GM13977 (cell line): ENCODE data around the gene CFAP45.

Experiments
- DNase-seq: peaks from one replicate; pipeline ENCODE4 v3.0.0; 2012; ENCODE audit warnings: low spot score
- in situ Hi-C: fragments of 300-500 bp; cut with MboI; formaldehyde crosslinking; loops from one replicate; pipeline ENCODE4 v1.12.0; 2022; ENCODE audit warnings: low sequenced_read_pairs, low pct_unique_long_range_greater_than_20kb, mixed read lengths, inconsistent platforms; ENCODE audit not compliant: unreplicated experiment
- TF ChIP-seq, protein P1 (sequence below): IDR thresholded peaks from 2 replicates; pipeline ENCODE4 v1.5.1; 2012; ENCODE audit warnings: mild to moderate bottlenecking, control low read depth; ENCODE audit not compliant: insufficient read depth; ENCODE audit errors: extremely low read depth, missing control alignments

CFAP45 gene

DNA sequence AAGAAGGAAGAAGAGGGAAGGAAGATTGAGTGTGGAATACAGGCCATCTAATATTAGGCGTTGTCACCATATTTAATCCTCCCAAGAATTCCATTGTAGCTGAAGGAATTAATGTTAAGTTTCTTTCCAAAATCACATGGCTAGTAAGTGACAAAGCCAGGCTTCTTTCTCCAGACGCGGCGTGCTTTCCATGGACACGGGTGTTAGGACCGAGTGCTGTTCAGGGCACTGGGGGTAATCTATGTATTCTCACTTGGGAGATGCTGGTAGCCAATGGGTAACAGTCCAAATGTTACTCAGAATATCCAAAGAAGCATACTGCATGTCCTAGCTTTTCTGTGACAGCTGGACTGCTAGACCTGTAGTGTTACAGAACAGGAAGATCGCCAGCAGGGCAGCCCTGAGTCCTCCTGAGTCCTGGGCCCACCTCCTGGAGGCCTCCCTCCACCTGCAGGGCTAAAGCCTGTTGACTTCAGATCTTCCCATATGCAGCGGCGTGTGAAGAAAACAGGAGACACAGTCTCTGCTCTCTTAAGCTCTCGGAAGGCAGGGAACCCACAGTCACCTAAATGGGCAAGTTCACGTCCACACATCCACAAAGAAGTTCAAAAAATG, 40.1 kb upstream of the CFAP45 start:
- in situ Hi-C loops: no loop called here
- DNase-seq: peak; percentile 27
- TF ChIP-seq, protein P1, sequence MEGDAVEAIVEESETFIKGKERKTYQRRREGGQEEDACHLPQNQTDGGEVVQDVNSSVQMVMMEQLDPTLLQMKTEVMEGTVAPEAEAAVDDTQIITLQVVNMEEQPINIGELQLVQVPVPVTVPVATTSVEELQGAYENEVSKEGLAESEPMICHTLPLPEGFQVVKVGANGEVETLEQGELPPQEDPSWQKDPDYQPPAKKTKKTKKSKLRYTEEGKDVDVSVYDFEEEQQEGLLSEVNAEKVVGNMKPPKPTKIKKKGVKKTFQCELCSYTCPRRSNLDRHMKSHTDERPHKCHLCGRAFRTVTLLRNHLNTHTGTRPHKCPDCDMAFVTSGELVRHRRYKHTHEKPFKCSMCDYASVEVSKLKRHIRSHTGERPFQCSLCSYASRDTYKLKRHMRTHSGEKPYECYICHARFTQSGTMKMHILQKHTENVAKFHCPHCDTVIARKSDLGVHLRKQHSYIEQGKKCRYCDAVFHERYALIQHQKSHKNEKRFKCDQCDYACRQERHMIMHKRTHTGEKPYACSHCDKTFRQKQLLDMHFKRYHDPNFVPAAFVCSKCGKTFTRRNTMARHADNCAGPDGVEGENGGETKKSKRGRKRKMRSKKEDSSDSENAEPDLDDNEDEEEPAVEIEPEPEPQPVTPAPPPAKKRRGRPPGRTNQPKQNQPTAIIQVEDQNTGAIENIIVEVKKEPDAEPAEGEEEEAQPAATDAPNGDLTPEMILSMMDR: no peak

DNA sequence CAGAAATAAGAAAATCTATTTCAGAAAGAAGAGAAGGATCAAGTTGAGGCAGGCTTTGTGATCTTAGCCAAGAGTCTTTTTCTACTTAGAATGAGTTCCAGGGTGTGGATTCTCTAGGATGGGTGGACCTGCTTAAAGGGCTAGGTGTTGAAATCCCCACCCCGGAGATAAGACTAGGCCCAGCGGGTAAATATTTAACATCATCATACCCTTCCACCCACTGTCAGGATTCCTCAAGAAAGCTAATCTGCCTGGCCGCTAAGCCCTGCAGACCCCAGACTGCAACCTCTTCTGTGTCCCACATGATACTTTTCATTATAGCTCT, 39.7 kb upstream of the CFAP45 start:
- no peak for DNase-seq
- in situ Hi-C loops: loop anchor here (5.0 kb wide), 1 partner anchor 68 kb away; no protein-coding TSS in a partner anchor
- TF ChIP-seq, protein P1: no peak

DNA sequence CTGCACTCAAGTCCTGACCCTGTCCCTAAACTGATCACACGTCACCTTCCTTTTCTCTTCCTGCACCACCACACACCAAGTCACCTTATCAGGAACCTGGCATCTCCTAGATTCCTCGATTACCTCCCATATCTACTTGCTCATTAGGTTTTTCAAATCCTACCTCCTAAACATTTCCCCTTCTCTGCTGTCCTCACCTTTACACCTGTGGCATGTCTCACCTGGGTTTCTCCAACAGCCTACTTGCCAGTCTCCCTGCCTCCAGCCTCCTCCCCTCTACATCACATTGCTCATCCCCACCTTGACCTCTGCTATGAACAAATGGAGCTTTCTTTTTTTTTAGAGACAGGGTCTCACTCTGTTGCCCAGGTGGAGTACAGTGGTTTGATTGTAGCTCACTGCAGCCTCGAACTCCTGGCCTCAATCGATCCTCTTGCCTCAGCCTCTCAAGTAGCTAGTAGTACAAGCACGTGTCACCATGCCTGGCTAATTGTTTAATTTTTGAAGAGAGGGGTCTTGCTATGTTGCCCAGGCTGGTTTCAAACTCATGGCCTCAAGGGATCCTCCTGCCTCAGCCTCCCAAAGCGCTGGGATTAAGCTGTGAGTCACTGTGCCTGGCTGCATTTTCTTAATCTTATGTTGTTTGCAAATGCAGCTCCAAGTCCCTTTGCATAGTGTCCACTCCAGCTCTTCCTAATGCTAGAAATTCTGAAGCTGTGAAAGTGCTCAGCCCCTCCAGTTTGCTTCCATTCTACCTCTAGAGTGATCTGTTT, 39.1 kb upstream of the CFAP45 start:
- in situ Hi-C loops: loop anchor here (5.0 kb wide), 1 partner anchor 68 kb away; no protein-coding TSS in a partner anchor
- TF ChIP-seq, protein P1: no peak
- no peak for DNase-seq

DNA sequence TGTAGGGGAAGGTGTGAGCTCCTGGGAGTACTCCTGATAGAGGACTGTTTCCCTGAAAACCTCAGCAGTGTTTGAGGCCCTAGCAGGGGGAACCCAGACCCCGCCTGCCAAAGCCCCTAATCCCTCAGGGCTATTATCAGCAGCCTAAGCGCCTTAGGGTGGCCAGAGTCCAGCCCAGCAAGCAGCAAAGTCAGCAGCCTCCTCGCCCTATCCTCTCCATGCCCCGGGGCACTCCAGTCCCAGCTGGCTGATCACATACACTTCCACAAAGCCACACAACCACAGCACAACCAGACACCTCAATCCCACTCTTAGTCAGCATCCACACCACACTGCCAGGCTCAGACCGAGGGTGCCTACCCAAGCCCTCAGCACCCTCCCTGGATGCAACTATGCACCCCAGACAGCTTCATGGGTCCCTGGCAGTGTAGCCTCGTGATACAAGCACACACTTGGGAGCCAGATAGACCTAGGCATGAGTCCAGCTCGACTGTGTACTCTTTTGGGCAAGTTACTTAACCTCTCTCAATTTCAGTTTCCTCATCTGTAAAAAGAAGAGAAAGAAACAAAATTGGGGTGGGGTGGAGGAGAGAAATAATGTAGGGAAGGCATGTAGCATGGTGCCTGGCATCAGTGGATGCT, 38.4 kb upstream of the CFAP45 start:
- in situ Hi-C loops: loop anchor here (5.0 kb wide), 1 partner anchor 69 kb away; no protein-coding TSS in a partner anchor
- DNase-seq: peak; percentile 42

DNA sequence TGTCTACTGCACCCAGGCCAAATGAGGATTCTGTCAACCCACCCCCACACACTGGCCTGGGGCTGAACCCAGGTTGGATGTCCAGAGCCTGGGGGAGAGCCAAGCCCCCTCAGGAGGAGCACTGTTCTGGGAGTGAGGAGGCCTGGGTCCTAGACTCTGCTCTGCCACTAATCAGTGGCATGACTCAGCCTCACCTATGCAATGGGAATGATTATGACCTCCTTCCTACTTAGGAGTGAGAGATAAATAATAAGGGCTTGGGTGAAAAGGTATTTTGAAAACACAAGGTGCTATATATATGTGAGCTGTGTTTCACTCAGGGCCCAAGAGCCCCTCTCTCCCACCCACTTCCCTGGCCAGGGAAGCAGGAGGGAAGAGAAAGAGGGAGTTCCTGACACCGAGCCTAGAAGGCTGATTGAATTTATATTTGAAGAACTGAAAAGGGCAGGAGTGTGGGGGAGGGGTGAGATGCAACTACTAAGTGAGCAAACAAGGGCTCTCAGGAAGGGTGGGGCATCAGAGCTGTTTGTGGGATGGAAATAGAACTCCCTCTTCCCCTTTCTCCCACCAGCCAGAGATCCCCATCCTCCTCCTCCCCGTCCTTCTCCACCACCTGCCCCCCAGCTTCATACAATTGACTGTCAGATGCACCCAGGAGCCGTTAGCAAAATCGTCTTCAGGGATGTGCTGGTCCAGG, 37.2 kb upstream of the CFAP45 start:
- in situ Hi-C loops: loop anchor here (5.0 kb wide), 1 partner anchor 70 kb away; no protein-coding TSS in a partner anchor
- DNase-seq: peak; percentile 44
- TF ChIP-seq, protein P1: no peak

More for the DNA sequence above, 38.4 kb upstream of the CFAP45 start:
- TF ChIP-seq, protein P1: no peak

DNA sequence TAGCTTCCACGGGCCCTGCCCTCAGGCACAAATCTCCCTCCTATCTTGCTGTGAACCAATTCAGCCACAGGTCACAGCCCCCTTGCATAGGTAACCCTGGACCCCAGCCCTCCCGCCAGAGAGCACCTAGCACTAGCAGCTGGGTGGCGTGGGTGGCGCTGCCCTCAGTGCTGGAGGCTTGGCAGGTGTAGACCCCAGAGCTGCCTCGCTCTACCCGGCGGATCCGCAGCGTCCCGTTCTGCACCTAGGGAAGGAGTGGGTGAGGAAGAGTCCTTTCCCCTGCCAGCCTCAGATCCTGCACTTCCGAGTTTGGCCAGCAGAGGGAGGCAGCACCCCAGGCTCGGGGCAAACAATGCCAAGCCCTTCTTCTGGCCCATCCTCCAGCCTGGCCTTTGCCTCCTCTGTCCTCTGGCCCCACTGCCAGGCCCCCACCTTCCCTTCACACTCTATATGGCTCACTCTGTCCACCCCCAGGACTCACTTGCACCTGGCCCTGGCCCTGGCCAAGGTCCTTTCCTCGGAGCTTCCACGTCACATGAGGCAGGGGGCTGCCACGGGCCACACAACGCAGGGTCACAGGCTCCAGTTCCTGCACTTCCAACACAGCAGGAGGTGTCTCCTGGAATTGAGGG, 36.4 kb upstream of the CFAP45 start:
- TF ChIP-seq, protein P1: peak; percentile 99
- in situ Hi-C loops: loop anchor here (5.0 kb wide), 1 partner anchor 71 kb away; no protein-coding TSS in a partner anchor
- DNase-seq: peak; percentile 86
